Measurements from ENCODE around the gene PRSS27. TPM values are rescaled to one million over a fixed set of nuclear protein-coding genes. Genes with fewer than 3 reads are reported as not detected.

PRSS27 gene
- total RNA-seq, 4 donors from 2014 or later: 1.3 to 4.2 (median 2.4) TPM

- Histone ChIP-seq H3K4me1 (no peaks in the 10 kb centered on the region), H3K36me3 (peaks cover 0 to 5% (median 0%) of the 10 kb centered on the region in 3 donors), H3K27ac (no peak overlapping the region), H3K27me3 (peaks cover 0 to 30% of the 10 kb centered on the region in 2 donors), H3K4me3 (no peak overlapping the region), H3K9me3 (no peaks in the 10 kb centered on the region)
- WGBS, 2 donors: 71 to 73% methylated on average over 4 to 6 of the region's 7 CpGs
- DNase-seq (ENCODE audit: low spot score in 2 of 2): no peak
- TF ChIP-seq EP300 (IDR thresholded peaks at IDR 0.05): no peak
These were observed 17.9 kb upstream of the PRSS27 start for GRCh38 chr16:2737895-2738418.

GRCh38 chr16:2737238-2737605 is 17.2 kb upstream of the PRSS27 start:
- Histone ChIP-seq H3K27me3 (peaks cover 0 to 30% of the 10 kb centered on the region in 2 donors), H3K36me3 (no peaks in the 10 kb centered on the region), H3K4me1 (no peaks in the 10 kb centered on the region), H3K27ac (no peak overlapping the region), H3K4me3 (no peak overlapping the region), H3K9me3 (no peaks in the 10 kb centered on the region)
- TF ChIP-seq EP300 (IDR thresholded peaks at IDR 0.05) (no peak), CTCF (IDR thresholded peaks at IDR 0.05) (no peak), POLR2A (IDR thresholded peaks at IDR 0.05) (no peak)
- WGBS, 2 donors: 59 to 73% methylated on average over 5 of the region's 5 CpGs
- no peak for DNase-seq (ENCODE audit: low spot score in 2 of 2)

- no peak for TF ChIP-seq EP300 (IDR thresholded peaks at IDR 0.05)
- no peak for TF ChIP-seq POLR2A (IDR thresholded peaks at IDR 0.05)
- no peak for TF ChIP-seq CTCF (IDR thresholded peaks at IDR 0.05)
- Histone ChIP-seq H3K27ac (no peak overlapping the region), H3K27me3 (peaks cover 0 to 30% of the 10 kb centered on the region in 2 donors), H3K4me1 (no peaks in the 10 kb centered on the region), H3K4me3 (no peak overlapping the region), H3K36me3 (no peaks in the 10 kb centered on the region), H3K9me3 (no peaks in the 10 kb centered on the region)
- WGBS, 2 donors: 87 to 91% methylated on average over 11 of the region's 11 CpGs
- no peak for DNase-seq (ENCODE audit: low spot score in 2 of 2)
These were observed 16.6 kb upstream of the PRSS27 start for GRCh38 chr16:2736476-2737237.

- 76% methylated on average over 10 of the region's 10 CpGs for WGBS, 2 donors
- TF ChIP-seq CTCF (IDR thresholded peaks at IDR 0.05) (no peak), POLR2A (IDR thresholded peaks at IDR 0.05) (no peak), EP300 (IDR thresholded peaks at IDR 0.05) (no peak)
- H3K27me3 ChIP-seq: peaks cover 0 to 30% of the 10 kb centered on the region in 2 donors
These were observed 15.0 kb upstream of the PRSS27 start for GRCh38 chr16:2734844-2735515.

GRCh38 chr16:2728034-2728433 is 8.0 kb upstream of the PRSS27 start:
- DNase-seq (ENCODE audit: low spot score in 2 of 2): no peak
- no peaks in the 10 kb centered on the region for H3K36me3 ChIP-seq
- peaks cover 0 to 9% of the 10 kb centered on the region in 2 donors for H3K27me3 ChIP-seq
- 88 to 89% methylated on average over 7 of the region's 7 CpGs for WGBS, 2 donors
- H3K4me3 ChIP-seq: no peak overlapping the region
- no peaks in the 10 kb centered on the region for H3K9me3 ChIP-seq
- H3K4me1 ChIP-seq: no peaks in the 10 kb centered on the region
- no peak for TF ChIP-seq EP300 (IDR thresholded peaks at IDR 0.05)
- TF ChIP-seq CTCF (IDR thresholded peaks at IDR 0.05): no peak
- TF ChIP-seq POLR2A (IDR thresholded peaks at IDR 0.05): no peak
- no peak overlapping the region for H3K27ac ChIP-seq

More at GRCh38 chr16:2734844-2735515, 15.0 kb upstream of the PRSS27 start:
- Histone ChIP-seq H3K4me1 (no peaks in the 10 kb centered on the region), H3K36me3 (no peaks in the 10 kb centered on the region), H3K9me3 (no peaks in the 10 kb centered on the region), H3K27ac (no peak overlapping the region), H3K4me3 (no peak overlapping the region)
- no peak for DNase-seq (ENCODE audit: low spot score in 2 of 2)
